GM23338 (cell line): Measurements from ENCODE around the gene PNPLA8.
"Not testable (repeated sequence)": the region's sequence is repeated elsewhere in the genome, so short reads cannot be mapped to it uniquely, and the experiment has no call there.

Source experiments
- CTCF ChIP-seq, 2 experiments: fragments of 200-600 bp in 1 of 2; sonication (generic) in 1 of 2; conservative IDR thresholded peaks; 2 replicates each; pipeline versions ENCODE4 v1.5.1 to v1.6.1; 2016 to 2017; ENCODE audit warnings: antibody characterized with exemption in 2 of 2, low read depth in 2 of 2, mild to moderate bottlenecking in 2 of 2, moderate library complexity in 1 of 2
- ETS1 ChIP-seq: IDR thresholded peaks from 2 replicates; pipeline ENCODE4 v1.6.1; 2016; ENCODE audit warnings: antibody characterized with exemption
- EZH2 ChIP-seq: fragments of 200-600 bp; sonication (generic); IDR thresholded peaks from one replicate; pipeline ENCODE4 v1.8.0; 2017; ENCODE audit warnings: antibody characterized with exemption, mild to moderate bottlenecking, low read depth; ENCODE audit not compliant: unreplicated experiment
- EZH2phosphoT487 ChIP-seq: fragments of 200-600 bp; sonication (generic); IDR thresholded peaks from one replicate; pipeline ENCODE4 v1.8.1; 2018; ENCODE audit warnings: antibody characterized with exemption; ENCODE audit not compliant: unreplicated experiment
- NANOG ChIP-seq: IDR thresholded peaks from 2 replicates; pipeline ENCODE4 v1.6.1; 2016; ENCODE audit warnings: antibody characterized with exemption, borderline replicate concordance
- POLR2AphosphoS5 ChIP-seq: IDR thresholded peaks from 2 replicates; pipeline ENCODE4 v1.6.1; 2016; ENCODE audit warnings: antibody characterized with exemption, low read depth
- ZNF331 ChIP-seq: fragments of 250-450 bp; sonication (Bioruptor Pico); IDR thresholded peaks from 2 replicates; pipeline ENCODE4 v1.5.0; 2020; ENCODE audit warnings: low read depth, mild to moderate bottlenecking, moderate library complexity
- ZNF462 ChIP-seq: fragments of 250-450 bp; sonication (Bioruptor Pico); IDR thresholded peaks from 2 replicates; pipeline ENCODE4 v1.5.0; 2020; ENCODE audit warnings: mild to moderate bottlenecking, moderate library complexity

- not testable (repeated sequence) for TF ChIP-seq CTCF (conservative IDR thresholded peaks at IDR 0.05; ENCODE audit: low read depth in 2 of 2); ZNF331; EZH2; POLR2AphosphoS5; EZH2phosphoT487; NANOG; ETS1; ZNF462
These were observed 22.4 kb upstream of the PNPLA8 start for GRCh38 chr7:108548141-108548896.
